ENCODE measurements around the gene CADPS2.

The CADPS2 gene

DNA sequence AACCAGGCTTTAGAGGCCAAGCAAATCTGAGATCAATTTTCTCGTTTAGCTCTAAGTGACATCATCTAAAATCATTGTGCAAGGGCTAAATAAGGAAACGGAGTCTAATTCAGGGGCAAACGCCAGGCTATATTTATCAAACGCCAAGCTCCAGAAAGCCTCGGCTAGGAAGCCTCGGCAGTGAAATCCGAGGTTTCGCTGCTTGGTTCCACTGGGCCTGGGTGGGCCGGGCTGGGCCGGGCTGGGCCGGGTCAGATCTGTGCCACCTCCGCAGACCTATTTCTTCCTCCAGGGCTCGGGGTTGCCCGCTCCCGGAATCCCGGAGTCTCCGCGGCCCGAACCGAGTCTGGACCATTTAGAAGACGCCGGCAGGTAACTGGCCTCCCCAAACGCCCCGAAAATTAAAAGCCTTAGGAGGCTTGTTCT lies 581.3 kb downstream of the CADPS2 start:
- Histone ChIP-seq H3K4me1 (ENCODE audit: low read length) (no peaks in the 10 kb centered on the region), H4K20me1 (ENCODE audit: insufficient read depth, low read length) (no peaks in the 10 kb centered on the region), H3K9ac (ENCODE audit: low read length) (peak overlapping the region; percentile 87), H3K27me3 (replicated peaks; ENCODE audit: insufficient read depth, low read length) (no peaks in the 10 kb centered on the region), H3K79me2 (ENCODE audit: low read length) (peaks cover 60% of the 10 kb centered on the region), H2AFZ (ENCODE audit: low read length) (peak overlapping the region; percentile 2; the same call in 1 of the 2 replicates), H3K4me2 (ENCODE audit: low read depth, low read length) (peak overlapping the region; percentile 8; the same call in 1 of the 2 replicates), H3F3A (ENCODE audit: insufficient read depth, low read length) (peaks cover 20% of the 10 kb centered on the region), H3K4me3 (ENCODE audit: low read length) (peak overlapping the region; percentile 74), H3K9me2 (replicated peaks; ENCODE audit: insufficient read depth, low read length) (no peaks in the 10 kb centered on the region), H3K9me3 (replicated peaks; ENCODE audit: insufficient read depth, low read length) (no peaks in the 10 kb centered on the region), H3K36me3 (replicated peaks; ENCODE audit: insufficient read depth, low read length) (peaks cover 11% of the 10 kb centered on the region; the same call in 1 of the 2 replicates), H3K27ac (ENCODE audit: low read length) (peak overlapping the region; percentile 90)
- no peak for DNase-seq
- TF ChIP-seq EZH2 (optimal IDR thresholded peaks at IDR 0.05; ENCODE audit: low read depth, low read length): no peak
- TF ChIP-seq EZH2phosphoT487 (IDR thresholded peaks at IDR 0.05; ENCODE audit: low read length): no peak
- no peak for TF ChIP-seq CTCF (IDR thresholded peaks at IDR 0.05; ENCODE audit: low read length)

GRCh38 chr7:122304319-122304975 lies 581.8 kb downstream of the CADPS2 start, which contains the start of gene FEZF1:
FEZF1 (minus strand) TSS chr7:122304750; CDS start chr7:122304437, 313 bp downstream.
- no peak for TF ChIP-seq EZH2phosphoT487 (IDR thresholded peaks at IDR 0.05; ENCODE audit: low read length)
- TF ChIP-seq EZH2 (optimal IDR thresholded peaks at IDR 0.05; ENCODE audit: low read depth, low read length): no peak
- TF ChIP-seq CTCF (IDR thresholded peaks at IDR 0.05; ENCODE audit: low read length): no peak
- Histone ChIP-seq H3F3A (ENCODE audit: insufficient read depth, low read length) (peaks cover 14% of the 10 kb centered on the region), H3K4me2 (ENCODE audit: low read depth, low read length) (peak within 1 kb of the TSS; percentile 8; the same call in 1 of the 2 replicates)

GRCh38 chr7:122303531-122304318 lies 582.5 kb downstream of the CADPS2 start:
- peaks cover 11% of the 10 kb centered on the region; the same call in 1 of the 2 replicates for H3K36me3 ChIP-seq (replicated peaks; ENCODE audit: insufficient read depth, low read length)
- no peaks in the 10 kb centered on the region for H3K9me2 ChIP-seq (replicated peaks; ENCODE audit: insufficient read depth, low read length)
- H3F3A ChIP-seq (ENCODE audit: insufficient read depth, low read length): peaks cover 7% of the 10 kb centered on the region; the same call in 1 of the 2 replicates
- H3K27ac ChIP-seq (ENCODE audit: low read length): no peak overlapping the region
- H4K20me1 ChIP-seq (ENCODE audit: insufficient read depth, low read length): no peaks in the 10 kb centered on the region
- H3K9me3 ChIP-seq (replicated peaks; ENCODE audit: insufficient read depth, low read length): no peaks in the 10 kb centered on the region
- no peak overlapping the region for H3K9ac ChIP-seq (ENCODE audit: low read length)
- peak; percentile 5 for DNase-seq
- H3K4me2 ChIP-seq (ENCODE audit: low read depth, low read length): no peak overlapping the region
- H2AFZ ChIP-seq (ENCODE audit: low read length): no peak overlapping the region
- peaks cover 47% of the 10 kb centered on the region for H3K79me2 ChIP-seq (ENCODE audit: low read length)
- no peaks in the 10 kb centered on the region for H3K4me1 ChIP-seq (ENCODE audit: low read length)
- H3K27me3 ChIP-seq (replicated peaks; ENCODE audit: insufficient read depth, low read length): no peaks in the 10 kb centered on the region
- TF ChIP-seq CTCF (IDR thresholded peaks at IDR 0.05; ENCODE audit: low read length): no peak
- H3K4me3 ChIP-seq (ENCODE audit: low read length): no peak overlapping the region

More at GRCh38 chr7:122304319-122304975, 581.8 kb downstream of the CADPS2 start, which contains the start of gene FEZF1:
- H3K27me3 ChIP-seq (replicated peaks; ENCODE audit: insufficient read depth, low read length): no peaks in the 10 kb centered on the region
- peak within 1 kb of the TSS; percentile 9 for H2AFZ ChIP-seq (ENCODE audit: low read length)
- H3K9me2 ChIP-seq (replicated peaks; ENCODE audit: insufficient read depth, low read length): no peaks in the 10 kb centered on the region
- H3K27ac ChIP-seq (ENCODE audit: low read length): peak within 1 kb of the TSS; percentile 90
- peak within 1 kb of the TSS; percentile 87 for H3K9ac ChIP-seq (ENCODE audit: low read length)
- peak; percentile 78 for DNase-seq
- H4K20me1 ChIP-seq (ENCODE audit: insufficient read depth, low read length): no peaks in the 10 kb centered on the region
- no peaks in the 10 kb centered on the region for H3K9me3 ChIP-seq (replicated peaks; ENCODE audit: insufficient read depth, low read length)
- H3K4me3 ChIP-seq (ENCODE audit: low read length): peak within 1 kb of the TSS; percentile 74
- H3K79me2 ChIP-seq (ENCODE audit: low read length): peaks cover 54% of the 10 kb centered on the region
- H3K36me3 ChIP-seq (replicated peaks; ENCODE audit: insufficient read depth, low read length): peaks cover 11% of the 10 kb centered on the region; the same call in 1 of the 2 replicates
- H3K4me1 ChIP-seq (ENCODE audit: low read length): no peaks in the 10 kb centered on the region

All from MM.1S (cell line).